T follicular helper cell (primary cell): ENCODE data around the gene TCP11.

ENCODE experiments used
- DNase-seq: peaks from one replicate; pipeline ENCODE4 v3.0.0-alpha.2; 2020; ENCODE audit warnings: low read depth

TCP11 gene

GRCh38 chr6:35092362-35093117 is 48.6 kb downstream of the TCP11 start:
- no peak for DNase-seq

GRCh38 chr6:35091346-35092083 is 49.6 kb downstream of the TCP11 start:
- DNase-seq: no peak

GRCh38 chr6:35090734-35091133 is 50.4 kb downstream of the TCP11 start:
- no peak for DNase-seq

DNA sequence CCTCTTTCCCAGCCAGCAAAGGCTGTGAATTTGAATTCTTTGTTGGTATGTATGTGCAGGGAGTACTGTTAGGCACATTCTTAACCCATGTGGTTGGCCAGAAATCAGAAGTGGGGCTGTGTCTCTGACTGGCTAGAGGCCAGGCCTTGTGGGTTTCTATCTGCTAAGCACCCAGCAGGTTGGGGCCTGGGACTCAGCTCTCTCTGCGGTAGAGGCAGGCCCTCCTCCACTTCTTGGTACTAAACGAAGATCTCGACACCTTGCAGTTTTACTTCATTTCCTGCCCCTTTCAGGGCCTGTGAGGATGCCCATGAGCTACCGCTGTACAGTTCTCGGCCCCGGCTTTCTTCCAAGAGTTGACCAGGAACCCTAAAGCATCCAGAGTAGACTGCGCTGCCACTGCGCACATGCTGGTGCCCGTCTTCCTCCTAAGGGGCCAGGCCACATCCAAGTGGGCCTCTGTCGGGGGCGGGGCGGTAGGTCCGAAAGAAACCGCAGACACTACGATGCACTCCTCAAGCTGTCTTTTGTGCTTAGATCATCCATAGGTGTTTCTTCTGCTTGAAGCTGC is 51.1 kb downstream of the TCP11 start:
- no peak for DNase-seq

- no peak for DNase-seq
Measured at GRCh38 chr6:35089216-35089934, 51.8 kb downstream of the TCP11 start.

GRCh38 chr6:35088281-35089215 is 52.6 kb downstream of the TCP11 start:
- DNase-seq: no peak

DNA sequence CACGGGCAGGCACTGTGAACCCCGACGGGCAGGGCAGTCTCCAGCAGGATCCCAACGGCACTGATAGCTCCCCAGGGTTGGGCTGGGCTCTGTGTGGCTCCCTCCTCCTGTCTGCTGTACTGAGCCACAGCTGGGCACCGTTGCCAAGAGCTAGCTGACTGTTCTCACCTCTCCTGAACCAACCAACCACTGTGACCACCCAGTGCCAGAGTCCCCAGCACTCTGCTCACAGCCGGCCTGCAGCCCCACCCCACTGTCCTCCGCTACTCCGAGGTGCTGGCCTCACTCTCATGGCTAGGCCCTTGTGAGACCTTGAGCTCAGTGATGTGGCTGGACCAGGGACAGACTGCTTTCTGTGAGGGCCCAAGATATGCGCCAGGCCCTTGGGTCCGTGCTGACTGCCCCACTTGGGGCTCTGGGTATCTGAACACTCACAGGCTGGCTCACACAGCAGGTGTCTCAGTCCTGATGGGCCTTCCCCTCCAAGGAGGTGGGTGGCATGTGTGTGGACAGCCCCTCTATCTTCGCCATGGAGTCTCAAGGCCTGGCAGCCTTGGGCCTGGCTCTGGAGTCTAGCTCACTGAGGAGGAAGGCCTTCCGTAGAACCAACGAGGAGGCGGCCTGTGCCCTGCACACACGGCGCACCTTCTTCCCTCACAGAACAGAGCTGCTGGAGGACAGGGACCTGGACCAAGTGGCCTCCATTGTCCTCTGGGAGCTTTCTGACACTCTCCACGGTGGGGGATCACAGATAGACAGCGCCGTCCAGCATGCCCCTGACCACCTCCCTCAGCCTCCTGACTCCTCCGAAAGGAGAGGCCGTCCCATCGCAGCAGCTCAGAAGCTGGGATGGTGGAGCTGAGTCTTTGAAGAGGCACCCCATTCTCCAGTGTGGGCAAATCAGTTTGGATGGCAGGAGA is 53.5 kb downstream of the TCP11 start:
- no peak for DNase-seq

- DNase-seq: no peak
Measured at GRCh38 chr6:35086636-35087360, 54.3 kb downstream of the TCP11 start.

GRCh38 chr6:35086282-35086632 is 54.9 kb downstream of the TCP11 start:
- no peak for DNase-seq

DNA sequence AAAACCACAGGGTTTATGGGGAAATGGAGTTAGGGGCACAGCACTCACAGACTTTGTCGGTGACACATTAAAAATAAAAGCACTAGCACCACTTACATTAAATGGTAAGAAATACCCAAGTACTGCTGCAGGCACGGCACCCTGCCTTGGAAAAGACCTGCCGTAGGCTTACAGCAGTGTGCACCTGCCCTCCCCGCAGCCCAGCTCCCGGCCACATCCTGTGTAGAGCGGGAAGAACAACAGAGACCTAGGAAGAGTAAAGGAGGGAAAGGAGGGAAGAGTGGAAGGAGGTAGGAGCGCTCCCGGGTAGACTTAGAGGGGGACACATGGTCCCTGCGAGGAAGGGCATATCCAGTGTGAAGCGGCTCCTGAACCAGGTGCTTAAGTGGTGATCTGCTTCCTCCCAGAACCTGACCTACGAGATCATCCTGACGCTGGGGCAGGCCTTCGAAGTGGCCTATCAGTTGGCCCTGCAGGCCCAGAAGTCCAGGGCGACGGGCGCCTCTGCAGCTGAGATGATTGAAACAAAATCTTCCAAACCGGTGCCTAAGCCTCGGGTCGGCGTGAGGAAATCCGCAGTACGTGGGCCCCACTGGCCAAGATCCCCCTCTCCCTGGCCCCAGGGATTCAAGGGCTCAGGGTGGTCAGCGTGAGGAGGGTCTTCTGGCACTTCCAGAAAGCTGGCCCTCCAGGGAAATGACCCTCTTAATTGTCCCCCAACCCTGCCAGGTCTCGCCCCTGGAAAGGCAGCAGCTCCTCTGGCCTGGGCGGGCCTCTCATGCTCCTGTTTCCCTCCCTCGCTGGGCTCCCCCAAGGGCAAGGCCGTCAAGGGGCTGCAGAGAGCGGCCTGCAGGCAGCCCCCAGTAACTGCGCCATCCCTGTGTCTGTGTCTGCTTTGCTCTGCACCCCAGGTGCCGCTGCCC is 55.5 kb downstream of the TCP11 start:
- DNase-seq: no peak

GRCh38 chr6:35084511-35085203 is 56.5 kb downstream of the TCP11 start:
- no peak for DNase-seq

DNA sequence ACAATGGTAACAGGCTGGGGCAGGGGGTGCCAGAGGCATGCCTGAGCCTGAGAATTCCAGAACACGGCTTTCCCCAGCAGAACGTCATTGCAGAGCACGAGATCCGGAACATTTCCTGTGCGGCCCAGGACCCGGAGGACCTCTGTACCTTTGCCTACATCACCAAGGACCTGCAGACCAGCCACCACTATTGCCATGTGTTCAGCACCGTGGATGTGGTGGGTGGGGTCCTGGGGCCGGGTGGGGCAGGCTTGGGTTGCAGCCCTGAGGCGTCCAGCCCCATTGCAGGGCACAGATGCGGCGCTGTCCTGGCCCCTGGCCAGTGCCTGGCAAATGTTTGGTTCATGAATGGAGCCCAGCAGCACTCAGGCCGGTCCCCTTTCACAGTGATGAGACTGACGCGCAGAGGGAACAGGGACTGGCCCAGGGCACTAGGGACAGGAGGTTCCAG is 57.1 kb downstream of the TCP11 start:
- DNase-seq: no peak

- DNase-seq: no peak
Measured at GRCh38 chr6:35083507-35083906, 57.6 kb downstream of the TCP11 start.

DNA sequence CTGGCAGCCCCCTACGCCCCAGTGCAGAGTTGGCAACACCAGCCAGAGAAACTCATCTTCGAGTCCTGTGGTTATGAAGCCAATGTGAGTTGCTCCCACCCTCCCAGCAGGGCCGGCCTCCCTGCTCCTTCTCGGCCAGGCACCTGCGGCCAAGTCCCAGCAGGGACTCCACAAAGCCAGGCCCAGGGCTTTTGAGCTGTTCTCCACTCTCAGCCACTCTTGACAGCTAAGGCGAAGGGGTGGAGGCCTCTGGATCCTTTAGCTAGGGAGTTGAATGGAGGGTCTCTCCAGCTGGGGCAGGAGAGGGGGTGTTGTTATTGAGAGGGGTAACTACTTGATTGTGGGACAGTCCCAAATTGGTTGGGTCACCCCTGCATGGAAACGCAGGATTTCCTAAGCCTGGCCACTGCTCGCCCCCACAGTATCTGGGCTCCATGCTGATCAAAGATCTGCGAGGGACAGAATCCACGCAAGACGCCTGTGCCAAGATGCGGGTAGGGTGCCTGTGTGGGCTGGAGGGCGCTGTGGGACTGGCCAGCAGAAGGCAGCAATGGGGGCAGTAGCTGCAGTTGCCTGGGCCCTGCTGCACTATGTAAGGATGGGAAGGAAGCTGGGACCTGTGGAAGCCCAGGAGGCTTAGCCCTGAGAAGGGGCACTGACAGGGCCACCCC is 58.3 kb downstream of the TCP11 start:
- DNase-seq: no peak

DNA sequence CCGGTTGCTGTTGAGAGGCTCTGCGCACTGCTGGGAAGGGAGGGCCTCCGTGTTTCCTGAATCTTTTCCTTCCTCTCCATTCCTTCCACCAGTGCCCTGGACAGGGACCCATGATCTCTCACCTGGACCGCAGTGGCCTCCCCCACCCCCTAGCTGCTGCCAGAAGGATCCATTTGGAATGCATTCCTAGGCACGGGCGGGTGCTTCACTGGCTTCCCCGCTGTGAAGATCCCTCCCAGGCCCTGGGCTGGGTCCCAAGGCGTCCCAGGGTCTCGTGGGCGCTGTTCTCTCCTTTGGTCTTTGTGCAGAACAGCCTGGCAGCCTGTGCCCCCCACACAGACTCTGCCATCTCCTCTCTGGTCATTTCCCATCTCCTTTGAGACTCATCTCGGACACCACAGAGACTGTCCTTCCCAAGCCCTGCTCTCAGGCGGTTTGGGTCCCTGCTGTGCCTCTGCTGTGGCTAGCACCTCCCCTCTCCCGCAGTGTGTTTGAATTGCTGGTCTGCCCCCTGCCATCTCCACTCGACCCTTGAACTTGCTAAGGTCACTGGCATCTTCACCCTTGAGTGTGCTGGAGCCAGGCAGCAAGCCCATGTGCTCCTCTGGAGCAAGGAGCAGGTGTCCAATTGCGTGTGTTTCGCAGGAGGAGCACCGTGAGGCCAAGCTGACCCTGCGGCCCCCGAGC is 59.0 kb downstream of the TCP11 start:
- DNase-seq: no peak

DNA sequence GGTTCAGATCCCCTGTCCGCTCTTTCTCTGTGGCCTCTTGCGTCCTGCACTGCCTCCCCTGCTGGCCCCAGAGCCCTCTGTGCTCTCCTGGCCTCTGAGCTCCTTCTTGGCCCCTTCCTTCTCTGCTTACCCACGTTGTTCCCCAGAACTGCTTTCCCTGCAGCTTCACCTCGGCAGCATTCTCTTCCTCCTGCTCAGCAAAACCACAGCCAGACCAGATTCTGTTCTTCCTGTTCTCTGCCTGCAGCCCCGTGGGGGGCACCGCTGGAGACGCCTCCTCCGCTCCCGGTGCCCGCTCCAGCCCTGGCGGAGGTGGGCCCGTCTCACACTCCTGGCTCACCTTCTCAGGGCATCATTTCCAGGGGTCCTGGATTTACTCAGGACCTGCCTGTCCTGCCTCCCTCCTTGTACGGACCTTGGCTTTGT is 59.7 kb downstream of the TCP11 start:
- no peak for DNase-seq
